ENCODE results near the gene SMARCA4.

Gene SMARCA4

DNA sequence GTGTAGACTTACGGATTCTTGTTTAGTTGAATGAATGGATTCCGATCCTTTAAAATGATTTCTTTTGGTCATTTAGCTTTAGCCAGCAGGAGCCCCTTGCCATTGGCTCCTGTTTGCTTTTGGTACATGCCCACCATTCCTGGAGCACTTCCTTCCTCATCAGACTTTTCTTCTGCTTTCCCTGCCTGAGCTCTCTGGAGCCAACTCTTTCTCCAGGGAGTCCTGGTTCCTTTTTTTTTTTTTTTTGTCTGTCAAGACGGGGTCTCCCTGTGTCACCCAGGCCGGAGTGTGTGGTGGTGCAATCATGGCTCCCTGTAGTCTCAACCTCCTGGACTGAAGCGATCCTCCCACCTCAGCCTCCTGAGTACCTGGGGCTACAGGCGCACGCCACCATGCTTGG, 37.8 kb downstream of the SMARCA4 start:
- Histone ChIP-seq H3K4me3 (ENCODE audit: low read depth, low read length) (no peak overlapping the region), H3K27ac (ENCODE audit: extremely low read depth, low read depth, low read length) (no peak overlapping the region), H3K36me3 (ENCODE audit: control insufficient read depth in 2 of 2, insufficient read depth in 1 of 2, low read length in 2 of 2) (peaks cover 63 to 83% of the 10 kb centered on the region in 2 experiments), H3K9me3 (ENCODE audit: control insufficient read depth, insufficient read depth, low read depth, low read length) (no peaks in the 10 kb centered on the region), H3K4me1 (ENCODE audit: control insufficient read depth, insufficient read depth, low read length) (no peaks in the 10 kb centered on the region)
- TF ChIP-seq, protein P1, sequence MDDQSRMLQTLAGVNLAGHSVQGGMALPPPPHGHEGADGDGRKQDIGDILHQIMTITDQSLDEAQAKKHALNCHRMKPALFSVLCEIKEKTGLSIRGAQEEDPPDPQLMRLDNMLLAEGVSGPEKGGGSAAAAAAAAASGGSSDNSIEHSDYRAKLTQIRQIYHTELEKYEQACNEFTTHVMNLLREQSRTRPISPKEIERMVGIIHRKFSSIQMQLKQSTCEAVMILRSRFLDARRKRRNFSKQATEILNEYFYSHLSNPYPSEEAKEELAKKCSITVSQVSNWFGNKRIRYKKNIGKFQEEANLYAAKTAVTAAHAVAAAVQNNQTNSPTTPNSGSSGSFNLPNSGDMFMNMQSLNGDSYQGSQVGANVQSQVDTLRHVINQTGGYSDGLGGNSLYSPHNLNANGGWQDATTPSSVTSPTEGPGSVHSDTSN (CRISPR knock-in tag; IDR thresholded peaks at IDR 0.05) = no peak
- TF ChIP-seq ZNF302 (tag by site-specific recombination; IDR thresholded peaks at IDR 0.05; ENCODE audit: low read depth) (no peak), ZNF292 (tag by site-specific recombination; IDR thresholded peaks at IDR 0.05; ENCODE audit: borderline replicate concordance, low read depth) (no peak), ZFHX2 (tag by site-specific recombination; conservative IDR thresholded peaks at IDR 0.05) (no peak), ZNF10 (tag by site-specific recombination; IDR thresholded peaks at IDR 0.05) (no peak)
- TF ChIP-seq, protein P2, sequence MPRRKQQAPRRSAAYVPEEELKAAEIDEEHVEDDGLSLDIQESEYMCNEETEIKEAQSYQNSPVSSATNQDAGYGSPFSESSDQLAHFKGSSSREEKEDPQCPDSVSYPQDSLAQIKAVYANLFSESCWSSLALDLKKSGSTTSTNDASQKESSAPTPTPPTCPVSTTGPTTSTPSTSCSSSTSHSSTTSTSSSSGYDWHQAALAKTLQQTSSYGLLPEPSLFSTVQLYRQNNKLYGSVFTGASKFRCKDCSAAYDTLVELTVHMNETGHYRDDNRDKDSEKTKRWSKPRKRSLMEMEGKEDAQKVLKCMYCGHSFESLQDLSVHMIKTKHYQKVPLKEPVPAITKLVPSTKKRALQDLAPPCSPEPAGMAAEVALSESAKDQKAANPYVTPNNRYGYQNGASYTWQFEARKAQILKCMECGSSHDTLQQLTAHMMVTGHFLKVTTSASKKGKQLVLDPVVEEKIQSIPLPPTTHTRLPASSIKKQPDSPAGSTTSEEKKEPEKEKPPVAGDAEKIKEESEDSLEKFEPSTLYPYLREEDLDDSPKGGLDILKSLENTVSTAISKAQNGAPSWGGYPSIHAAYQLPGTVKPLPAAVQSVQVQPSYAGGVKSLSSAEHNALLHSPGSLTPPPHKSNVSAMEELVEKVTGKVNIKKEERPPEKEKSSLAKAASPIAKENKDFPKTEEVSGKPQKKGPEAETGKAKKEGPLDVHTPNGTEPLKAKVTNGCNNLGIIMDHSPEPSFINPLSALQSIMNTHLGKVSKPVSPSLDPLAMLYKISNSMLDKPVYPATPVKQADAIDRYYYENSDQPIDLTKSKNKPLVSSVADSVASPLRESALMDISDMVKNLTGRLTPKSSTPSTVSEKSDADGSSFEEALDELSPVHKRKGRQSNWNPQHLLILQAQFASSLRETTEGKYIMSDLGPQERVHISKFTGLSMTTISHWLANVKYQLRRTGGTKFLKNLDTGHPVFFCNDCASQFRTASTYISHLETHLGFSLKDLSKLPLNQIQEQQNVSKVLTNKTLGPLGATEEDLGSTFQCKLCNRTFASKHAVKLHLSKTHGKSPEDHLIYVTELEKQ (tag by site-specific recombination; IDR thresholded peaks at IDR 0.05; ENCODE audit: borderline replicate concordance) = no peak
- CTCF ChIA-PET = interaction anchor here (0.7 to 1.3 kb wide), 2 partner anchors 62 to 63 kb away, joined by 4 to 5 read pairs; no protein-coding TSS in a partner anchor
- POLR2A ChIA-PET = no interaction called here

DNA sequence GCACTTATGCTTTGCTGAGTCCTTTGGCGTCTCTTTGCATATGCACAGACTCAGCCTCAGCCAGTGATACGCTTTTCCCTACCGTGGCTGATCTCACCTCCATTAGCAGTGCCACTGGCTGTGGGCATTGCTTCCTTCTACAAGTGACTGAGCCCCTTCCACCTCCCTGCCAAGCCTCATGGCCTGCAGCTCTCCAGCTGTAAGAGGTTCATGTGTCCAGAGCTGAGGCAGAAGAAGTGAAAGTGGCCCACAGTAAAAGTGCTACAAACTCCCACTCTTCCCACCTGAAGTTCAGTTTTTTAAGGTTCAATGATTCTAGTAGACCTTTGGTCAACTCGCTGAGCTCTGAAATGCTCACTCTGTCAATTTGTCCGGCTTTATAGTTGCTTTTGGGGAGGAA, 44.7 kb downstream of the SMARCA4 start:
- H3K27ac ChIP-seq (ENCODE audit: extremely low read depth, low read depth, low read length) = no peak overlapping the region
- H3K36me3 ChIP-seq (ENCODE audit: control insufficient read depth in 2 of 2, insufficient read depth in 1 of 2, low read length in 2 of 2) = peaks cover 43 to 83% of the 10 kb centered on the region in 2 experiments; a peak in 2 of 3 replicates
- H3K4me1 ChIP-seq (ENCODE audit: control insufficient read depth, insufficient read depth, low read length) = no peaks in the 10 kb centered on the region
- TF ChIP-seq ZNF146 (tag by site-specific recombination; IDR thresholded peaks at IDR 0.05) (no peak), KLF7 (tag by site-specific recombination; IDR thresholded peaks at IDR 0.05; ENCODE audit: borderline replicate concordance) (no peak), PRDM1 (tag by site-specific recombination; IDR thresholded peaks at IDR 0.05) (peak; percentile 65; the same call in 1 of the 2 replicates), ZNF629 (tag by site-specific recombination; IDR thresholded peaks at IDR 0.05) (no peak), ZNF544 (tag by site-specific recombination; IDR thresholded peaks at IDR 0.05) (no peak)
- H3K4me3 ChIP-seq (ENCODE audit: low read depth, low read length) = no peak overlapping the region
- ChIA-PET POLR2A (no interaction called here), CTCF (interaction anchor here (1.2 to 3.8 kb wide), 2 partner anchors 64 to 68 kb away, joined by 4 to 21 read pairs; no protein-coding TSS in a partner anchor)
- no peaks in the 10 kb centered on the region for H3K9me3 ChIP-seq (ENCODE audit: control insufficient read depth, insufficient read depth, low read depth, low read length)

DNA sequence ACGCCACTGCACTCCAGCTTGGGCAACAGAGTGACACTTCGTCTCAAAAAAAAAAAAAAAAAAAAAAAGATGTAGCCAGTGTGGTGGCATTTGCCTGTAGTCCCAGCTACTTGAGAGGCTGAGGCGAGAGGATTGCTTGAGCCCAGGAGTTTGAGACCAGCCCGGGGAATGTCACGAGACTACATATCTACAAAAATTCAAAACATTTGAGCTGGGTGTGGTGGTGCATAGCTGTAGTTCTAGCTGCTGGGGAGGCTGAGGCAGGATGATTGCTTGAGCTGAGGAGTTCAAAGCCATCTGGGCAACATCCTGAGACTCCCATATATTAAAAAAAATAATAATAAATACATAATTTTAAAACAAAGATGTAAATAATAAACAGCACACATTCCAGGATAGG, 46.6 kb downstream of the SMARCA4 start:
- Histone ChIP-seq H3K4me3 (ENCODE audit: low read depth, low read length) (no peak overlapping the region), H3K27ac (ENCODE audit: extremely low read depth, low read depth, low read length) (no peak overlapping the region), H3K36me3 (ENCODE audit: control insufficient read depth in 2 of 2, insufficient read depth in 1 of 2, low read length in 2 of 2) (peaks cover 42 to 90% of the 10 kb centered on the region in 2 experiments; a peak in 2 of 3 replicates), H3K4me1 (ENCODE audit: control insufficient read depth, insufficient read depth, low read length) (no peaks in the 10 kb centered on the region), H3K9me3 (ENCODE audit: control insufficient read depth, insufficient read depth, low read depth, low read length) (no peaks in the 10 kb centered on the region)
- ChIA-PET CTCF (interaction anchor here (0.7 to 3.8 kb wide), 2 partner anchors 29 to 66 kb away, joined by 3 to 21 read pairs; no protein-coding TSS in a partner anchor), POLR2A (interaction anchor here (0.6 kb wide), 1 partner anchor 32 kb away, joined by 5 read pairs; no protein-coding TSS in a partner anchor)
- TF ChIP-seq, protein P3, sequence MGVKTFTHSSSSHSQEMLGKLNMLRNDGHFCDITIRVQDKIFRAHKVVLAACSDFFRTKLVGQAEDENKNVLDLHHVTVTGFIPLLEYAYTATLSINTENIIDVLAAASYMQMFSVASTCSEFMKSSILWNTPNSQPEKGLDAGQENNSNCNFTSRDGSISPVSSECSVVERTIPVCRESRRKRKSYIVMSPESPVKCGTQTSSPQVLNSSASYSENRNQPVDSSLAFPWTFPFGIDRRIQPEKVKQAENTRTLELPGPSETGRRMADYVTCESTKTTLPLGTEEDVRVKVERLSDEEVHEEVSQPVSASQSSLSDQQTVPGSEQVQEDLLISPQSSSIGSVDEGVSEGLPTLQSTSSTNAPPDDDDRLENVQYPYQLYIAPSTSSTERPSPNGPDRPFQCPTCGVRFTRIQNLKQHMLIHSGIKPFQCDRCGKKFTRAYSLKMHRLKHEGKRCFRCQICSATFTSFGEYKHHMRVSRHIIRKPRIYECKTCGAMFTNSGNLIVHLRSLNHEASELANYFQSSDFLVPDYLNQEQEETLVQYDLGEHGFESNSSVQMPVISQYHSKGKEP (tag by site-specific recombination; IDR thresholded peaks at IDR 0.05) = no peak
- TF ChIP-seq KLF9 (tag by site-specific recombination; IDR thresholded peaks at IDR 0.05; ENCODE audit: low read depth) (no peak), ZNF114 (tag by site-specific recombination; IDR thresholded peaks at IDR 0.05) (no peak), ZNF223 (tag by site-specific recombination; IDR thresholded peaks at IDR 0.05) (no peak), SP2 (tag by site-specific recombination; IDR thresholded peaks at IDR 0.05) (no peak), ZNF707 (tag by site-specific recombination; IDR thresholded peaks at IDR 0.05) (no peak), KLF8 (tag by site-specific recombination; IDR thresholded peaks at IDR 0.05) (no peak), ZFP69B (tag by site-specific recombination; IDR thresholded peaks at IDR 0.05) (no peak), ZNF366 (tag by site-specific recombination; conservative IDR thresholded peaks at IDR 0.05) (no peak)
- TF ChIP-seq, protein P4, sequence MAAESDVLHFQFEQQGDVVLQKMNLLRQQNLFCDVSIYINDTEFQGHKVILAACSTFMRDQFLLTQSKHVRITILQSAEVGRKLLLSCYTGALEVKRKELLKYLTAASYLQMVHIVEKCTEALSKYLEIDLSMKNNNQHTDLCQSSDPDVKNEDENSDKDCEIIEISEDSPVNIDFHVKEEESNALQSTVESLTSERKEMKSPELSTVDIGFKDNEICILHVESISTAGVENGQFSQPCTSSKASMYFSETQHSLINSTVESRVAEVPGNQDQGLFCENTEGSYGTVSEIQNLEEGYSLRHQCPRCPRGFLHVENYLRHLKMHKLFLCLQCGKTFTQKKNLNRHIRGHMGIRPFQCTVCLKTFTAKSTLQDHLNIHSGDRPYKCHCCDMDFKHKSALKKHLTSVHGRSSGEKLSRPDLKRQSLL (tag by site-specific recombination; IDR thresholded peaks at IDR 0.05) = no peak

All from HEK293 (cell line).